ENCODE measurements around the gene CCDC59. TPM values are rescaled to one million over a fixed set of nuclear protein-coding genes. Genes with fewer than 3 reads are reported as not detected.
"Not testable (repeated sequence)": the region's sequence is repeated elsewhere in the genome, so short reads cannot be mapped to it uniquely, and the experiment has no call there.

The CCDC59 gene, protein sequence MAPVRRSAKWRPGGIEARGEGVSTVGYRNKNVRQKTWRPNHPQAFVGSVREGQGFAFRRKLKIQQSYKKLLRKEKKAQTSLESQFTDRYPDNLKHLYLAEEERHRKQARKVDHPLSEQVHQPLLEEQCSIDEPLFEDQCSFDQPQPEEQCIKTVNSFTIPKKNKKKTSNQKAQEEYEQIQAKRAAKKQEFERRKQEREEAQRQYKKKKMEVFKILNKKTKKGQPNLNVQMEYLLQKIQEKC
- 69.2 and 74.5 TPM in 2 replicates for total RNA-seq (2014; rRNA removed; shearing (Covaris generic))

DNA sequence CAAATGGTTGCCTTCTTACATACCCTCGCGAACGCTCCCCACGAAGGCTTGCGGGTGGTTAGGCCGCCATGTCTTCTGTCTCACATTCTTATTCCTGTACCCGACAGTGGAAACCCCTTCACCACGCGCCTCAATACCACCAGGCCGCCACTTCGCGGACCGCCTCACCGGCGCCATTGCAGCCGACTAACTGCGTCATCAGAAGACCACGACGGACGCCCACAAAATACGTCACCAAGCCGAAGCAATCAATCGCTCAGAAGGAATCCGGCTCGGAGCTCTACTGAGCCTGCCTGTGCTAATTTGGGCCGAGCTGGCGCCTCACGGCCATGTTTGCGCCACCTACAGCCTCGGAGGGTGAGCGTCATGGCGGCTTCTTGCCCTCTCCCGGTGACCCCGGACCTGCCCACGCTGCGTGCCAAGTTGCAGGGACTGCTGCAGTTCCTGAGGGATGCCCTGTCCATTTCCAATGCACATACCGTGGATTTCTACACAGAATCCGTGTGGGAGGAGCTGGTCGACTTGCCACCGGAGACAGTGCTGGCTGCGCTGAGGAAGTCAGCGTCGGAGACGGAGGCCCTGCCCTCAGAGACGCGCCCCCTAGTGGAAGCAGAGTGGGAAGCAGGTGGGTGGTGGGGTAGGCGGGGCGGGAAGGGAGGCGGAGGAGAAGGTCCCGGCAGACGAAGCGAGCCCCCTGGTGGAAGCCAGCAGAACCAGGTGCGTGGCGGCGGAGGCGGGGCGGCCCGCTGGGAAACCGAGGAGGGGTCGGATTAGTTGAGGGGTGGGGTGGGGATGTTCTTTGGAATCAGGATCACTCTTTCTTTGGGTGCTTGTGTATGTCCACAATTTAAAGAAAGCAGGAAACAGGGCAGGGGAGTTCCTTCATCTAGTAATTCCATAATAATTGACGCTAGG is at the start of gene CCDC59, which contains the start of gene METTL25:
Gene CCDC59 (minus strand): TSS at position 188 of the 915 bp plus-strand sequence. CDS start 11 bp downstream, at position 177.
Gene METTL25 (plus strand): TSS at position 330 of the 915 bp plus-strand sequence. CDS start 37 bp downstream, at position 367.
- DNase-seq (ENCODE audit: low spot score): peak; percentile 98
- in situ Hi-C loops (cut with HindIII; ENCODE audit: low sequenced_read_pairs): no loop called here

DNA sequence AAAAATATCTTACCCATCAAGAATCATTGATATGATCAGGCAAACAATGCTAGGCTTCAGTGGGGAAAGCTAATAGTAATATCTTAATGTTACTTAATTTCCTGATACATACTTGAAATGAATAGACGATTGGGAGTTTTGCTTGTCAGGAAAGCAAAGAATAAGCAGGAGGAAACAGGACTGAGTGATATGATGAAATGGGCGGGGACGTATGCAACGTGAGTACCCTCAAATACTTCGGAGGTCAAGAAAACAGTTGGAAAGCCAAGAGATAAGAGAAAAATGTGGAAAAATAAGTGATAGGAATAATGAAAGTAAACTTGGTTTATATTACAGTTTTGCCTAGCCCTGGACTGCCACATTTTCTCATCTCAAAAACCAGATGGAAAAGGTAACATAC is 49.3 kb upstream of the CCDC59 start:
- no peak for DNase-seq (ENCODE audit: low spot score)
- in situ Hi-C loops (cut with HindIII; ENCODE audit: low sequenced_read_pairs): no loop called here

DNA sequence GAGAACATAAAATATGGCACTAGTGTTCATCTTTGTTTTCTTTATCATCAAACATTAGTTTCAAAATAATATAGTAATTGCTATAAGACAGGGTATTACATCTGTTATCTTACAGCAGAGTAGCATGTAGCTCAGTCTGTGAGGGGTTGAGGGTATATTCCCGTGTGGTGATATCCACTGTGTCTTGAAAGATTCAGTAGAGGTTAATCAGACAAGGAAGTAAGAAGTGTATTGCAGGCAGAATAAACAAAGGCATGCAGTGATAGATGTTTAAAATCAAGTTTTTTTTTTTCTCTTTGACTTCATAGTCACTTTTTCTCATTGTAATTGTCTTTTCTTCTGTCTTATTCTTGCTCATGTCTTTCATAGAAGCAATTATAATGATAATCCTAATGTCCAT is 48.5 kb upstream of the CCDC59 start:
- DNase-seq (ENCODE audit: low spot score): no peak
- in situ Hi-C loops (cut with HindIII; ENCODE audit: low sequenced_read_pairs): no loop called here

DNA sequence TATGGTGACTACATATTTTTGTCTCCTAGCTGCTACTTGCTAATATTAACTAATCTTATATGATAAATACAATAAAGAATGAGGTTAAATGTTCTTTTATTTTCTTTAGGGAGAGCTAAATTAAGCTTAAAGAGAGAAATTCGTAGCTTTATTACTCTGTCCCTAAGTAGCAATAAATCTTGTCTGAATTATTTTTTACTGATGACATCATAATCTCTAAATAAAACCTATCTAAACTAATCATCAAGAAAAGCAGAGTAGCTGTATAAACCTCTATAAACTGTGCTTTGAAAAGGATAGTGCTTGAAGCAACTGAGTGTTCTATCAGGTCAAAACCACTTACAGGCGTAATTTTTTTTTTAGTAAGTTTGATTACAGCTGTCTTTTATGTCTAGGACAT is 42.6 kb upstream of the CCDC59 start:
- no peak for DNase-seq (ENCODE audit: low spot score)
- in situ Hi-C loops (cut with HindIII; ENCODE audit: low sequenced_read_pairs): no loop called here

DNA sequence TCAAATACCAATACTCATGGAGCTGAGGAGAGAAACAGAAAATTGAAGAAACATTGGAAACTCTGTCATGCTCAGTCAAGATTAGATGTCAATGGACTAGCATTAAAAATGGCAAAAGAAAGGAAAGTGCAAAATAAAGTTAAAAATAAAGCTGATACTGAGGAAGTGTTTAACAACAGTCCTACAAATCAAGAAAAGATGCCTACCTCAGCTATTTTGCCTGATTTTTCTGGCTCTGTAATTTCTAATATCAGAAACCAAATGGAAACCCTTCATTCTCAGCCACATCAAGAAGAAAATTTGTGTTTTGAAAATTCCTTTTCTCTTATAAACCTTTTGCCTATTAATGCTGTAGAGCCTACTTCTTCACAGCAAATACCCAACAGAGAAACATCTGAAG is 40.7 kb upstream of the CCDC59 start:
- DNase-seq (ENCODE audit: low spot score): no peak
- in situ Hi-C loops (cut with HindIII; ENCODE audit: low sequenced_read_pairs): no loop called here

DNA sequence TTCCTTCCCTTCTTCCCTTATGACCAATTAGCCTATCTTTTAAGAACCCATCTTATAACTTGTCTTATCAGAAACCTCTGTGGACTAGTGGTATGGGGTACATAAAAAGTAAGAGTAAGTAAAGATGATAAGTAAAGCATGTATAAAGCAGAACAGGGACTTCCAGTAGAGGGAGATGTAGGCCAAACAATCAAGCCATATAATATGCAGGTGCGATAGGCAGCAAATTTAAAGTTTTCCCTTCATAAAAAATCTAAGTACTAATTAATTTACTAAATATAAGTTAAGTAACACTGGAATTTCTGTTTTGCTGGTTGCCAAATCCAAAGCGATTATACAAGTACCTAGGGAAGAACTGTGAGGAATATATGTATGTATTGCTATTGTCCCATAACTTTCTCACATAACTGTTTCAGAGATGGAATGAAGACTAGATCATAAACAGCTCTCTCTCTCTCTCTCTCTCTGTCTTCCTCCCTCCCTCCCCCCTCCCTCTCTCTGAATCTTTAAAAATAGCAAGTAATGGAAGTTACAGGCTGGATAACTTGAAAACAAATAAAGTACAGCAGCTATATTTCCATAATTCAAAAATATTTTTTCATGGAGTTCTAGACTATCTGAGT is 25.9 kb upstream of the CCDC59 start:
- in situ Hi-C loops (cut with HindIII; ENCODE audit: low sequenced_read_pairs): no loop called here
- peak; percentile 27 for DNase-seq (ENCODE audit: low spot score)

DNA sequence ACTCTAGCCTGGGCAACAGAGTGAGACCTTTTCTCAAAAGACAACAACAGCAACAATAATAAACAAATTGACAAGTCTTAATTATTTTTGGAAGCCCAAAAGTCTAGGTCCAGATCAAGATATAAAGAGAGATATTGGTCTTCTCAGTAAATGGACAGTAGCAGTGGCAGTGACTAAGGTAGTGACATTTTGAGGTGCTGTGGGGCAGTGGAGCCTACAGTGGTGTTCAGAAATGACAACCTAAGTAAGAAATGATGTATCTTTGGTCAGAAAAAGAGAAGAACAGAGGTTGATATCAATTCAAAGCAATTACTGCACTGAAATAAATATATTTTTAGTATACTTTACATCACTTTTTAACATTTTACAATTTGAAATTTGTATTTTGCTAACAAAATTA is 20.8 kb upstream of the CCDC59 start:
- in situ Hi-C loops (cut with HindIII; ENCODE audit: low sequenced_read_pairs): no loop called here
- DNase-seq (ENCODE audit: low spot score): no peak

DNA sequence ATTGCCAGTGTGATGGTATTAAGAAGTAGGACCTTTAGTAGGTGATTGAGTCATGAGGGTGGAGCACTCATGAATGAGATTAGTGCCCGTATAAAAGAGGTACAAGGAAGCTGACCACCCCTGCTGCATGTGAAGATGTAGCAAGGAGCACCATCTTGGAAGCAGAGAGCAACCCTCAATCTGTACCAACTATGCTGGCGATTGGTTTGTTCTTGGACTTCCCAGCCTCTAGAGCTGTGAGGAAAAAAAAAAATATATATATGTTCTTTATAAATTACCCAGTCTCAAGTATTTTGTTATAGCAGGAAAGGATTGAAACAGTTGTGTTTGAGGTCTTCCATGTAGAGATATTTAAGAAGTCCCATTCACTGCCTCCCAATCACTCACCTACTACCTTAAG is 17.0 kb upstream of the CCDC59 start:
- DNase-seq (ENCODE audit: low spot score): no peak
- in situ Hi-C loops (cut with HindIII; ENCODE audit: low sequenced_read_pairs): no loop called here

DNA sequence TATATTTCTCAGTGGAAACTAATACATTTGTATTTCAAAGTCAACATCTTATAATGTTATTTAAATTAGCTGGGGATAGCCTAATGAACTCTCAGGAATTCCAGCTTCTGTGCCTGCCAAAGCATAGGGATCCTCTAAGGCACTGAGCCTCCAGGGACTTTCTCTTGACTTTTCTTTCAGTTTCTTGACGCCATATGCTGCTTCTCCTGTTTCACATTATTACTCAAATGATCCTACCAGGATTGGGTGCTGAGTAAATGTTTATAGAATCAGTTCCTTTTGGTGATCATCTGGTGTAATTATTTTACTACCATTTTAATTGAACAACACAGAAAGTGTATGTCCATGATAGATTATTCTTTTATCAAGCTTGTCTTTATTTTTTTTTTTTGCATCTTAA is 8.0 kb upstream of the CCDC59 start:
- no peak for DNase-seq (ENCODE audit: low spot score)
- in situ Hi-C loops (cut with HindIII; ENCODE audit: low sequenced_read_pairs): no loop called here

DNA sequence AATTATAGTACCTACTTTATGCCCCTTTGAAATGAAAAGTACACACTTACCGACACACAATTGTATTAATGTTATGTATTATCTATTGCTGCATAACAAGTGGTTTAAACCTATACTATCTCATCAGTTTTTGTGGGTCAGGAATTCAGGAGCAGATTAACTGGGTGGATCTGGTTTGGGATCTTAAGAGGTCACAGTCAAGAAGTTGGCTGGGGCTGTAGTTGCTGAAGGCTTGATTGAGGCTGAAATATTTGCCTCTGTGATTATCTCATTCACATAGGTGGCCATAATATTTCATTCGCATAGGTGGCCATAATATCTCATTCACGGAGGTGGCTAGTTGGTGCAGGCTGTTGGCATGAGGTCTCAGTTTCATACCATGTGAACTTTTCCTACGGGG is 5.8 kb upstream of the CCDC59 start:
- in situ Hi-C loops (cut with HindIII; ENCODE audit: low sequenced_read_pairs): no loop called here
- no peak for DNase-seq (ENCODE audit: low spot score)

DNA sequence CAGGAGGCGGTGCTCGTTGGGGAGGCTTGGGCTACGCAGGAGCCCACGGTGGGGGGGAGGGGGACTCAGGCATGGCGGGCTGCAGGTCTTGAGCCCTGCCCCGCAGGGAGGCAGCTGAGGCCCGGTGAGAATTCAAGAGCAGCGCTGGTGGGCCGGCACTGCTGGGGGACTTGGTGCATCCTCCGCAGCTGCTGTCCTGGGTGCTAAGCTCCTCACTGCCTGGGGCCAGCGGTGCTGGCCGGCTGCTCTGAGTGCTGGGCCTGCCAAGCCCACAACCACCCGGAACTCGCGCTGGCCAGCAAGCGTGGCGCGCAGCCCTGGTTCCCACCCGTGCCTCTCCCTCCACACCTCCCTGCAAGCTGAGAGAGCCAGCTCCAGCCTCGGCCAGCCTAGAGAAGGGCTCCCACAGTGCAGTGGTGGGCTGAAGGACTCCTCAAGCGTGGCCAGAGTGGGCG is 3.3 kb upstream of the CCDC59 start:
- in situ Hi-C loops (cut with HindIII; ENCODE audit: low sequenced_read_pairs): no loop called here

DNA sequence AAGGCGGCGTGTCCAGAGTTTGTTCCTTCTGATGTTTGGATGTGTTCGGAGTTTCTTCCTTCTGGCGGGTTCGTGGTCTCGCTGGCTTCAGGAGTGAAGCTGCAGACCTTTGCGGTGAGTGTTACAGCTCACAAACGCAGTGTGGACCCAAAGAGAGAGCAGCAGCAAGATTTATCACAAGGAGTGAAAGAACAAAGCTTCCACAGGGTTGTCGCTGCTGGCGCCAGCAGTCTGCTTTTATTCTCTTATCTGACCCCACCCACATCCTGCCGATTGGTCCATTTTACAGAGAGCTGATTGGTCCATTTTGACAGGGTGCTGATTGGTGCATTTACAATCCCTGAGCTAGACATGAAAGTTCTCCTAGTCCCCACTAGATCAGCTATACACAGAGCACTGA is 2.6 kb upstream of the CCDC59 start:
- DNase-seq (ENCODE audit: low spot score); in situ Hi-C loops (cut with HindIII; ENCODE audit: low sequenced_read_pairs): not testable (repeated sequence)

More for the DNA sequence above, 3.3 kb upstream of the CCDC59 start:
- no peak for DNase-seq (ENCODE audit: low spot score)

DNA sequence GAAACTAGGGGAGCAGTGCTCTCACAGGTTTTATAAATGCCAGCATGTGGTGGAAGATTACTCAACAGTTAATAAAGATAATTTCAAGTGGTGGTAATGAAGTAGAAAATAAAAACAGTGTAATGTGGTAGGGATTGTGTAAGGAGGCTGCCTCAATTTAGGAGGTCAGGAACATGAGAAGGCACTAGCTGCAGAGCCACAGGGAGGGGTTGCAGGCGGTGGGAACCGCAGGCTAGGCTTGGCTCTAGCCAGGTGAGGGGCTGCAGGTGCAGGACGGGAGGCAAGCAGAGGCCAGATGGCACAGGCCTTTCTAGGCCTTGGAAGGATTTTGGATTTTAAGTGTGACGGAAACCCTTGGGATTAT is 910 bp upstream of the CCDC59 start:
- in situ Hi-C loops (cut with HindIII; ENCODE audit: low sequenced_read_pairs): no loop called here
- peak; percentile 53 for DNase-seq (ENCODE audit: low spot score)

DNA sequence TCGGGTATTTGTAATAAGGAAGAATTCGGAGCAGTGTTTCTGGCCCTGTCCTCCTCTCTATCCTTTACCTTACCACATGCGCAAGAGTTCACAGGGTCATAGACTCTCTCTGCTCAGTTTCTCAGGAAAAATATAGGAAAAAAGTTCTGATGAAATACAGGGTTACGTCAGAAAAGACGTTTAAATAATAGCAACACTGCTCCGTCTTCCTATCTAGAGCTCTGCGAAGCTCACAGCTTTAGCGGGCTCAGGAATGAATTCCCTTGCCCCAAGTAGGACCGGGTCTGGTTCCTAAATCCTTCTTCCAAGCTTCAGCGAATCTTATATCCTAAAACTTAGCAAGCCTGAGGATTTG is 365 bp downstream of the CCDC59 start:
- in situ Hi-C loops (cut with HindIII; ENCODE audit: low sequenced_read_pairs): no loop called here
- DNase-seq (ENCODE audit: low spot score): no peak

DNA sequence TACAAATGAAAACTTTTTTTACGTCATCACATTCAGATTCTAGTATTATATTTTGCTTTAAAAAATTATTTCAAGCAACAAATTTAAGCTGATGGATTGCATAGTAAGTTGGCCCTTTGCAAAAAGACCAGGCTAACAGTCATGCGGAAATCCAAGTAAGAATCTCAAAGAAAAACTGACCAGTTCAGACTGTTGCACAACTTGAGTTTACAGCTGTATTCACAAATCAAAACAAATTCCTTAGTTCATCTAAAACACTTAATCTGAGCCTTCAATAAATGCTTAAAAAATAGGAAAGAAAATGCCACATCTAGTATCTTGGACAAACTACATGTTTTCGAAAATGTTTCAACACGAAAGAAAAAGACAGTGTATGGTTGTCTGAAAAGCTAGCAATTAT is 847 bp downstream of the CCDC59 start:
- no peak for DNase-seq (ENCODE audit: low spot score)
- in situ Hi-C loops (cut with HindIII; ENCODE audit: low sequenced_read_pairs): no loop called here

DNA sequence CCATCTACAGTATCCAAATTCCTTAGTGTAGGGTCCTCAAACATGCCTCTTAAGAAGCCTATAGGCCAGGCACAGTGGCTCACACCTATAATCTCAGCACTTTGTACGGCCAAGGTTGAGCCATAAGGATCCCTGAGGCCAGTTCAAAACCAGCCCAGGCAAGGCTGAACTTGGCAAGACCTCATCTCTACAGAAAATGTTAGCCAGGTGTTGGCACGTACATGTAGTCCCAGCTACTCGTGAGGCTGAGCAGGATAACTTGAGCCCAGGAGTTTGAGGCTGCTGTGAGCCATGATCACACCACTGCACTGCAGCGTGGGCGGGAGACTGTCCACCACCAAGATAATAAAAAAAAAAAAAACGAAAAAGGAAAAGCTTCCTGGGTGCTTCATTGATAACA is 6.8 kb downstream of the CCDC59 start:
- DNase-seq (ENCODE audit: low spot score): no peak
- in situ Hi-C loops (cut with HindIII; ENCODE audit: low sequenced_read_pairs): no loop called here

DNA sequence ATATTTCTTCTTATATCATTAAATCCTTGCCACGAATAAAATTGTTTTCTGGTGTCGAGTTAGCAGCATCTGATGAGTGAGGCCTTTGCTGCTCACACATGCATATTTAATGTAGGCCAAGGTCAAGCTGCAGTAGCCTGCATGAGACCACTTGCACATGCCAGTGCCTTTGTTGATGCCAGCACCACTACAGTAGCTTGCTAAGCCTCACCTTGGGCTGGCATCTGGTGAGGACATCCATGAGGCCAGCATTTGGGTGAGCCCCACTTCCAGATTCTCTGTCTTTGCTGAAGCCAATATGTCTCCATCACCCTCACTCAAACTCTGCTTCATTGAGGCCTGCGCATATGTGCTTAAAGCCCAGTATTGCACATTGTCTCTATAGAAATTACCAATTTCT is 8.0 kb downstream of the CCDC59 start:
- in situ Hi-C loops (cut with HindIII; ENCODE audit: low sequenced_read_pairs): no loop called here
- no peak for DNase-seq (ENCODE audit: low spot score)

DNA sequence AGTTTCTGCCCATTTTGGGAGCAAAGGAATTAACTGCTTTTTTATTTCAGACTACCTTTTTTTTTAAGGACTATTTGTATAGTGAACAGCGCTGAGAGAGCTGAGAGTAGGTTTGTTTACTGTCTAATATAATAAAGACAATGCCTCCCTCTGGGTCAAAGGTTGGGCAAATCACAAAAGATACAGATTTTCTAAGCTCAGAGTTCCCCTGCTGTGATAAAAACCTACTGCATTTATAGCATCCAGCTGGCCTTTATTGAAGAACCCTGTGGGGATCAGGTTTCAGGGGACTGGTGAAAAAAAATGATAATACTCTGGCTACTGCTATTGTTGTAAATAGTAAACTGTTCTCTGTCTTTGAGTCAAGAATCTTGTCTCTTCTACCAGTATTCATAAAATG is 28.7 kb downstream of the CCDC59 start:
- DNase-seq (ENCODE audit: low spot score): no peak

DNA sequence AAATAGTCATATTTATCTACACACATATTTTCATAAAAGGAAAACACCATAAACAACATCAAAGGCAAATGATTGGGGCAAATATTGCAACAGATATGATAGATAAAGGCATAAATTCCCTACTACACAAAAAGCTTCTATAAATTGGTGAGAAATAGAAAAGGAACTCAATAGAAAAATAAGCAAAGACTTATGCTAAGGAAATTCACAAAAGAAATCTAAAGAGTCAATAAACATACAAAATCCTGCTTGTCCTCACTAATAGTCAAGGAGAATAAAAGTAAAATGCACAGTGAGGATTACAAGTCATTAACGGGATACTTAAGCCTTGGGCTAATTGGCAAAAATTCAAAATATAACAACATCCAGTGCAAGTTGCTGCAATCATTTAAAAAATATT is 30.3 kb downstream of the CCDC59 start:
- DNase-seq (ENCODE audit: low spot score): no peak
- in situ Hi-C loops (cut with HindIII; ENCODE audit: low sequenced_read_pairs): no loop called here

More for the DNA sequence above, 28.7 kb downstream of the CCDC59 start:
- in situ Hi-C loops (cut with HindIII; ENCODE audit: low sequenced_read_pairs): no loop called here

DNA sequence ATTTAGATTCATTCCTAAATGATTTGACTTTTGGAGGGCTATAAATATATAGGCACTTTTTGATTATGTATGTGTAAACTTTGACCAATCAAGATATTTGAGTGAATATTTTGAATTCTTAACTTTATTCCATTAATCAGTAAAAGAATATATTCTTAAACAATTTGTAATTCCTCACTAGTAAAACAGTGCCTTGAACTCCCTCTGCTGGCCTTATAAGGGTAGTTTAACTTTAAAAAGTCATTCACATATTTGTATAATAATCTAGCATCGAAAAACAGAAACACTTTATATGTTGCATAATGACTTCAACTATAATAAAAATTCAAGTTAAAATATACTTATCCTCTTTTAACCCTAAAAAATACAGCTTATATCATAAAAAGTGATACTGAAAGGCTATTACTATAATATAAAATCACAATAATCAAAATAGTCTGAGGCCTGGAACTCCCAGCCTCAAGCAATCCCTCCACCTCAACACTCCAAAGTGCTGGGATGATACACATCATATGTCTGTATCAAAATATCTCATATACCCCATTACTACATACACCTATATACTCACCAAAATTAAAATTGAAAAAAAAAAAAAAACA is 31.2 kb downstream of the CCDC59 start:
- in situ Hi-C loops (cut with HindIII; ENCODE audit: low sequenced_read_pairs): no loop called here
- DNase-seq (ENCODE audit: low spot score): peak; percentile 26
